HEK293 (cell line): ENCODE measurements around the gene PACS2.

Source experiments
- CTCF ChIA-PET: fragments of 350-600 bp; formaldehyde crosslinking; extraction: SDS; loops from one replicate; lab custom pipeline; 2021; ENCODE audit warnings: antibody characterized with exemption; lab: Yijun Ruan, JAX
- POLR2A ChIA-PET: fragments of 300-600 bp; formaldehyde crosslinking; extraction: SDS; loops from one replicate; lab custom pipeline; 2020; ENCODE audit warnings: antibody characterized with exemption, inconsistent platforms; lab: Yijun Ruan, JAX
- H3K27ac ChIP-seq: fragments of 200-500 bp; sonication (Bioruptor generic); 2 replicates; pipeline ENCODE4 v1.5.1; 2014; ENCODE audit warnings: low read depth, low read length, control low read depth, inconsistent platforms; ENCODE audit errors: extremely low read depth
- H3K36me3 ChIP-seq, 2 experiments: fragments of 200-500 bp in 1 of 2; sonication (Bioruptor generic) in 1 of 2; 1 replicate in 1 of 2; 2 replicates in 1 of 2; pipeline ENCODE4 v1.5.1; 2014 to 2017; ENCODE audit warnings: inconsistent platforms in 2 of 2, low read length in 2 of 2; ENCODE audit not compliant: control insufficient read depth in 2 of 2, insufficient read depth in 1 of 2
- H3K4me1 ChIP-seq: fragments of 200-500 bp; sonication (Bioruptor generic); 2 replicates; pipeline ENCODE4 v1.5.1; 2014; ENCODE audit warnings: mild to moderate bottlenecking, low read length, inconsistent platforms; ENCODE audit not compliant: control insufficient read depth, insufficient read depth
- H3K4me3 ChIP-seq: 2 replicates; pipeline ENCODE4 v1.5.1; 2011; ENCODE audit warnings: low read depth, mild to moderate bottlenecking, control low read depth, low read length, moderate library complexity
- H3K9me3 ChIP-seq: fragments of 200-500 bp; sonication (Bioruptor generic); 2 replicates; pipeline ENCODE4 v1.5.1; 2014; ENCODE audit warnings: low read depth, low read length, inconsistent platforms; ENCODE audit not compliant: control insufficient read depth, insufficient read depth
- CTCF ChIP-seq: fragments of 450-650 bp; formaldehyde crosslinking; IDR thresholded peaks from 2 replicates; pipeline ENCODE4 v1.5.1; 2016; ENCODE audit warnings: missing biosample characterization, missing genetic modification characterization
- HIC1 ChIP-seq: fragments of 450-650 bp; formaldehyde crosslinking; IDR thresholded peaks from 2 replicates; pipeline ENCODE4 v1.5.1; 2016; ENCODE audit warnings: missing biosample characterization, missing genetic modification characterization
- KLF17 ChIP-seq: fragments of 450-650 bp; formaldehyde crosslinking; IDR thresholded peaks from 2 replicates; pipeline ENCODE4 v1.5.1; 2016; ENCODE audit warnings: missing biosample characterization, missing genetic modification characterization
- MZF1 ChIP-seq: fragments of 450-650 bp; formaldehyde crosslinking; IDR thresholded peaks from 2 replicates; pipeline ENCODE4 v1.5.1; 2017; ENCODE audit warnings: missing biosample characterization, missing genetic modification characterization, borderline replicate concordance
- ZBTB6 ChIP-seq: fragments of 450-650 bp; formaldehyde crosslinking; IDR thresholded peaks from 2 replicates; pipeline ENCODE4 v1.5.1; 2017; ENCODE audit warnings: missing biosample characterization, missing genetic modification characterization
- ZNF121 ChIP-seq: fragments of 450-650 bp; formaldehyde crosslinking; IDR thresholded peaks from 2 replicates; pipeline ENCODE4 v1.5.1; 2016; ENCODE audit warnings: missing biosample characterization, missing genetic modification characterization
- ZNF341 ChIP-seq: fragments of 450-650 bp; formaldehyde crosslinking; IDR thresholded peaks from 2 replicates; pipeline ENCODE4; 2016; ENCODE audit warnings: low read depth, missing biosample characterization, missing genetic modification characterization
- ZNF362 ChIP-seq: fragments of 450-650 bp; formaldehyde crosslinking; IDR thresholded peaks from 2 replicates; pipeline ENCODE4 v1.5.1; 2016; ENCODE audit warnings: missing biosample characterization, missing genetic modification characterization
- ZNF548 ChIP-seq: fragments of 450-650 bp; formaldehyde crosslinking; IDR thresholded peaks from 2 replicates; pipeline ENCODE4 v1.5.1; 2016; ENCODE audit warnings: missing biosample characterization, missing genetic modification characterization
- ZNF747 ChIP-seq: fragments of 450-650 bp; formaldehyde crosslinking; IDR thresholded peaks from 2 replicates; pipeline ENCODE4 v1.5.1; 2016; ENCODE audit warnings: missing biosample characterization, missing genetic modification characterization
- ZNF830 ChIP-seq: fragments of 450-650 bp; IDR thresholded peaks from 2 replicates; pipeline ENCODE4 v1.5.0; 2018; ENCODE audit warnings: missing biosample characterization, missing genetic modification characterization, low read depth, mild to moderate bottlenecking, moderate library complexity
- TF ChIP-seq, protein P1 (sequence below): fragments of 450-650 bp; formaldehyde crosslinking; optimal IDR thresholded peaks from 2 replicates; pipeline ENCODE3; 2016; ENCODE audit warnings: missing biosample characterization, mild to moderate bottlenecking, missing genetic modification characterization
- TF ChIP-seq, protein P2 (sequence below): fragments of 450-650 bp; formaldehyde crosslinking; IDR thresholded peaks from 2 replicates; pipeline ENCODE4 v1.5.1; 2017; ENCODE audit warnings: missing biosample characterization, missing genetic modification characterization

PACS2 gene

DNA sequence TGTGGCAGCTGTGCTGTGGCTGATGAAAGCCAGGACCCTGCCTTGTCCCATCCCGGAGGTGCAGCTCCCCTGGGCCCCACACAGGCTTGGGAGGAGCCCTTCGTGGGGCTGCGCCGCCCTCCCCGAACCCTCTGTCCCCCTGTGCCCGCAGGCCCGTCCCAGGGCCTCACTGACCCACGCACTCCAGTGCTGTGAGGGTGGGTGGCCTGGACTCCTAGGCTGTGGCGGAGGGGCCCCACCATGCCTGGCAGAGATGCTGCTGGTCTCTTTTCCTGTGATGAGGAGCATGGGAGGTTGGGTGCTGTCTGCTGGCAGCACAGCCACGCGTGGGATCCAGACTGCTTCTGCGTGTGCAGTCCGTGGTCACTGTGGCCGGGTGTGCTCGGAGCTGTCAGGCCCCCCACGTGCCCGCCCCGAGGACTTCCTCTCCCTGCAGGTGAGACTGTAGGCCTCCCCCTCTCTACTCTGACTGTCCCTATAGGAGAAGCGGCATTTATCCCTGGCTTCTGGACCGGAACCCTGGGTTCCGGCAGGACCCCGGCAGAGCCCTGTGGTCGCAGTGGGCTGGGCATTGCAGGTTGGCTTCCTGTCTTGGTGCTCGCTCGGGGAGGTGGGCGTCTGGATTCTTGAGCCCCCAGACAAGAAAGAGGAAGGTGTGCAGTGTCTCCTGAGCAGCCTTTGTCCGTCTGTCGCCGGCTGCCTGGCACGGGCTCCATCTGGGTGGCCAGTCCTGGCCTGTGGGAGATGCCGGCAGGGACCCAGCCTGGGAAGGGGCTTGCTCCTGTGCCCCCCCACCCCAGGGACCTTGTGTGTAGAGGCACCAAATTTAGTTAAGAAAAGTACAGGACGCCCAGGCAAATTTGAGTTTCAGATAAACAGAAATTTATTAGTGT lies 107.4 kb downstream of the PACS2 start (continued):
- TF ChIP-seq ZBTB6 (tag by site-specific recombination) (no peak), ZNF830 (tag by site-specific recombination) (no peak), CTCF (tag by site-specific recombination) (no peak), ZNF747 (tag by site-specific recombination) (no peak), ZNF548 (tag by site-specific recombination) (no peak), MZF1 (tag by site-specific recombination) (no peak), ZNF341 (tag by site-specific recombination) (peak; percentile 42)
- TF ChIP-seq, protein P1, sequence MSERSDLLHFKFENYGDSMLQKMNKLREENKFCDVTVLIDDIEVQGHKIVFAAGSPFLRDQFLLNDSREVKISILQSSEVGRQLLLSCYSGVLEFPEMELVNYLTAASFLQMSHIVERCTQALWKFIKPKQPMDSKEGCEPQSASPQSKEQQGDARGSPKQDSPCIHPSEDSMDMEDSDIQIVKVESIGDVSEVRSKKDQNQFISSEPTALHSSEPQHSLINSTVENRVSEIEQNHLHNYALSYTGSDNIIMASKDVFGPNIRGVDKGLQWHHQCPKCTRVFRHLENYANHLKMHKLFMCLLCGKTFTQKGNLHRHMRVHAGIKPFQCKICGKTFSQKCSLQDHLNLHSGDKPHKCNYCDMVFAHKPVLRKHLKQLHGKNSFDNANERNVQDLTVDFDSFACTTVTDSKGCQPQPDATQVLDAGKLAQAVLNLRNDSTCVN (tag by site-specific recombination), result no peak

DNA sequence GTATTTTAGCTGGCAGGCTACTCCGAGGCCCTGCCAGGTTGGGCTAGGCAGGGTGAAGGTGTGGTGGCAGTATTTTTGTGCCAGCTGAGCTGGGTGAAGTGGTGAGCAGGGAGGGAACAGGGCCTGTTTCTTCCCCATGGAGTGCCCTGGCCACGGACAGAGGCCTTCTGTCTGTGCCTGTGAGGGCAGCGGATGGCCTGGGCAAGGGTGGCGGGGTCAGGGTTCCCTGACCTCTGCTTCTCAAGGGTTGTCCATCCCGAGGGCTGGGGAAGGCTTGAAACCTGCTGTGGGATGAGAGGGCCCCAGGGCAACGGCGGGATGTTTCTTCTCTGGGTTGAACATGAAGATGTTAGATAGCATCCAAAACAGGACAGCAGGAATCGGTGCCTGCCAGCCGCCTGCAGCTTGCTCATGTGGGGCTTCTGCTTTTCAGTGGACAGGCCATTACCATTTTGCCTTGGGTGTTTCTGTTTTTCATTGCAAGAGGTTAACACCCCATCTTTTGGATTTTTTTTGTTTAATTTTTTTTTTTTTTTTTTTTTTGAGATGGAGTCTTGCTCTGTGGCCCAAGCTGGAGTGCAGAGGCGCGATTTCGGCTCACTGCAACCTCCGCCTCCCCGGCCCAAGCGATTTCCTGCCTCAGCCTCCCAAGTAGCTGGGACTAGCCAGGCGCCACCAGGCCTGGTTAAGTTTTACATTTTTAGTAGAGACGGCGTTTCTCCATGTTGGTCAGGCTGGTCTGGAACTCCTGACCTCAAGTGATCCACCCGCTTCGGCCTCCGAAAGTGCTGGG lies 108.3 kb downstream of the PACS2 start:
- Histone ChIP-seq H3K9me3 (no peaks in the 10 kb centered on the region), H3K4me3 (no peak overlapping the region), H3K4me1 (peaks cover 10% of the 10 kb centered on the region), H3K36me3 (peaks cover 8 to 53% of the 10 kb centered on the region in 2 experiments; a peak in 2 of 3 replicates), H3K27ac (peak overlapping the region; percentile 46; the same call in 1 of the 2 replicates)
- ChIA-PET CTCF (interaction anchor here (1.4 kb wide), 1 partner anchor 105 kb away, joined by 4 read pairs; no protein-coding TSS in a partner anchor), POLR2A (interaction anchor here (1.5 kb wide), 1 partner anchor 66 kb away, joined by 7 read pairs; no protein-coding TSS in a partner anchor)
- no peak for TF ChIP-seq KLF17 (tag by site-specific recombination)
- TF ChIP-seq ZNF362 (tag by site-specific recombination), result peak; percentile 54; the same call in 1 of the 2 replicates
- TF ChIP-seq ZNF121 (tag by site-specific recombination), result no peak
- no peak for TF ChIP-seq MZF1 (tag by site-specific recombination)
- TF ChIP-seq HIC1 (tag by site-specific recombination), result peak; percentile 62
- TF ChIP-seq, protein P2, sequence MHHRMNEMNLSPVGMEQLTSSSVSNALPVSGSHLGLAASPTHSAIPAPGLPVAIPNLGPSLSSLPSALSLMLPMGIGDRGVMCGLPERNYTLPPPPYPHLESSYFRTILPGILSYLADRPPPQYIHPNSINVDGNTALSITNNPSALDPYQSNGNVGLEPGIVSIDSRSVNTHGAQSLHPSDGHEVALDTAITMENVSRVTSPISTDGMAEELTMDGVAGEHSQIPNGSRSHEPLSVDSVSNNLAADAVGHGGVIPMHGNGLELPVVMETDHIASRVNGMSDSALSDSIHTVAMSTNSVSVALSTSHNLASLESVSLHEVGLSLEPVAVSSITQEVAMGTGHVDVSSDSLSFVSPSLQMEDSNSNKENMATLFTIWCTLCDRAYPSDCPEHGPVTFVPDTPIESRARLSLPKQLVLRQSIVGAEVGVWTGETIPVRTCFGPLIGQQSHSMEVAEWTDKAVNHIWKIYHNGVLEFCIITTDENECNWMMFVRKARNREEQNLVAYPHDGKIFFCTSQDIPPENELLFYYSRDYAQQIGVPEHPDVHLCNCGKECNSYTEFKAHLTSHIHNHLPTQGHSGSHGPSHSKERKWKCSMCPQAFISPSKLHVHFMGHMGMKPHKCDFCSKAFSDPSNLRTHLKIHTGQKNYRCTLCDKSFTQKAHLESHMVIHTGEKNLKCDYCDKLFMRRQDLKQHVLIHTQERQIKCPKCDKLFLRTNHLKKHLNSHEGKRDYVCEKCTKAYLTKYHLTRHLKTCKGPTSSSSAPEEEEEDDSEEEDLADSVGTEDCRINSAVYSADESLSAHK, result peak; percentile 81
